ENCODE measurements around the gene MTCL3.

MTCL3 gene

DNA sequence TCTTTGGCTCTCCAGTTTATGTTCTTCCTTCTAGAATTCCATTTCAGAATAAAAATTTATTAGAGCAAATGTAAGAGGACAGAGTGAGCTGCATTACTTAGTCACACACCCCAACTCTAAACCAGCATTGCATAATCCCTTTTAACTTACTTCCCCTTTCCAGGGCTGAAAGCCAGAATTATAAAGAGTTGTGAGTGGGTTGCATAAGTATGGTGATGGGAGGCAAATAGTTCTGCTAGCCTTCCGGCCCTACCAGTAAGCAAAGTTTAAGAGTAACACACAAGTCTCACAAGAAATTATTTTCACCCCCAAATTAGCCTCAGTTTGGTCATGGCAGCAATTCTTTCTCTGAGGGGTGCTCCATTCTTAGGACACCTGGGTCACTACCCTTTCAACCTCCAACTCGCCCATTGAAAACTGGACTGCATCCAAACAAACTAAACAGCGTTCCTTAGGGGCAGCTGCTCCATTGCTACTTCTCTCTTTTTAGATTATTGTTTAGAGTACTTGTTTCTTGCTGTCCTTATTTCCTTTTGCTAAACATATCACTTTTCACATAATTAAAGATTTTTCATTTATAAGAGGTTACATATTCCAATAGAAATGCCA lies 61.6 kb downstream of the MTCL3 start:
- H3K4me2 ChIP-seq: peak overlapping the region in 10 of 11 experiments; percentile 20 to 84 (median 64); a peak in 19 of 22 replicates
- H3K36me3 ChIP-seq: no peaks in the 10 kb centered on the region
- peaks cover 0 to 42% (median 29%) of the 10 kb centered on the region in 10 experiments; a peak in 14 of 20 replicates for H3K4me1 ChIP-seq
- peak overlapping the region in 6 of 11 experiments; percentile 6 to 73 (median 49); a peak in 11 of 22 replicates for H3K9ac ChIP-seq
- TF ChIP-seq Cebpa-rat (IDR thresholded peaks at IDR 0.05): peak in 8 of 11 experiments; percentile 40 to 96 (median 89); a peak in 13 of 22 replicates
- H4K20me1 ChIP-seq: no peaks in the 10 kb centered on the region
- no peaks in the 10 kb centered on the region for H3K9me3 ChIP-seq (replicated peaks in 1 of 11)
- peak overlapping the region in 2 of 10 experiments; percentile 18 to 39; a peak in 2 of 20 replicates for H3K4me3 ChIP-seq
- H3K27me3 ChIP-seq: no peaks in the 10 kb centered on the region
- H3K27ac ChIP-seq: peak overlapping the region in 10 of 11 experiments; percentile 24 to 90 (median 68); a peak in 19 of 22 replicates

DNA sequence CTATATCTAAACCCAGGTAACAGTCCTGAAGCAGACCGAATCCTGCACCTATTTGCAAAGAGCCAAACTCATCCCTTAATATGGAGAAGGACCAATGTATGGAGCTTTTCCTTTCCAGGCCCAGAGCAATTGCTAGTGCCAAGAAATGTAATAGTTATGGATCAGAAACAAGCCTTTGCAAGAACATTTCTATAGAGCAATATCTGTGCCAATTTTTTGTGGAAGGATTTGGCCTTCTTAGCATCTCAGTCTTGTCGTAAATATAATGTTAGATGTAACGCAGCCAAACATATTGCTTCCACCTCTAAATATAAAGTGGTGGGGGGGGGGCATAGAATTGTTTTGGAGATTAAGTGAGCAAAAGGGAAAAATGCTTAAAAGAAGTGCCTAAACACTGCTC lies 62.7 kb downstream of the MTCL3 start:
- H3K27me3 ChIP-seq: no peaks in the 10 kb centered on the region
- peak overlapping the region in 9 of 11 experiments; percentile 24 to 90 (median 69); a peak in 16 of 22 replicates for H3K27ac ChIP-seq
- H3K4me1 ChIP-seq: peaks cover 0 to 42% (median 29%) of the 10 kb centered on the region in 10 experiments; a peak in 14 of 20 replicates
- H3K36me3 ChIP-seq: no peaks in the 10 kb centered on the region
- no peak overlapping the region for H3K4me3 ChIP-seq
- H3K4me2 ChIP-seq: peak overlapping the region in 7 of 11 experiments; percentile 17 to 84 (median 72); a peak in 11 of 22 replicates
- peak overlapping the region in 3 of 11 experiments; percentile 32 to 73 (median 48); a peak in 3 of 22 replicates for H3K9ac ChIP-seq
- TF ChIP-seq Cebpa-rat (IDR thresholded peaks at IDR 0.05): no peak
- no peaks in the 10 kb centered on the region for H3K9me3 ChIP-seq (replicated peaks in 1 of 11)
- H4K20me1 ChIP-seq: no peaks in the 10 kb centered on the region

DNA sequence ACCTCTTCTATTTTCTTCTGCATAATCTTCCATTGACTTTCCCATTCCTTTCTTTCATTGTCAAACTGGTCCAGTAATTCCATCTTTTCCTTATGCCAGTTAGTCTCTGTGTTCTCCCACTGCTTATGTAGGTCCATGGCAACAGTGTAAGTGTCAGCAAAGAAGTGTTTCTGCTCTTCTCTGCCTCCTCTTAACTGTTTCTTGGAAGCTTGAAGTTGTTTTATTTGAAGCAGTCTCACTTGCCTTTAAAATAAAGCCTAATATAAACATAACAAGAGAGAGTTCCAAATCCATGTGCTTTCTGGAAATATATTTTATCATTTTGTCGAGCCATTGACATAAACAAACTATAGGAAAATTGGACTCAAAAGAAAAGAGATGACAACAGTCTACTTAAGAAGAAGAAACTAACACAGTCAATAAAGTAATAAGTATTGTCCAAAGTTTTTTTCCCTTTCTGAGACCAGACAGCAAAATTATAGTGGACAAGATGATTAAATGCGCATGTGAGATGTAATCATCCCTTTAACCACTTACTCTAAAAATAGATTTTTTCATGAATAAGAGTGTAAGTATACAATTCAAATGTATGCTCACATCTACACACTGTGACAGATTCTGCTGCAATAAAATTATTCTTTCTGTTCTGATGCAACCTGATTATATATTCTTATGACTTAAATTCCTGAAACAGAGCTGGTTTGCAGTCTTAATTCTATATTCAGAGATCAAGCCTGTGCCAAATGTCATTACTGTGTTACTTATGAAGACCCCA lies 65.1 kb downstream of the MTCL3 start:
- H3K9me3 ChIP-seq (replicated peaks in 1 of 11): no peaks in the 10 kb centered on the region
- no peak overlapping the region for H3K9ac ChIP-seq
- H4K20me1 ChIP-seq: no peaks in the 10 kb centered on the region
- H3K36me3 ChIP-seq: no peaks in the 10 kb centered on the region
- H3K27me3 ChIP-seq: no peaks in the 10 kb centered on the region
- H3K4me3 ChIP-seq: no peak overlapping the region
- TF ChIP-seq Cebpa-rat (IDR thresholded peaks at IDR 0.05): no peak
- H3K4me2 ChIP-seq: no peak overlapping the region
- H3K4me1 ChIP-seq: peaks cover 0 to 36% (median 27%) of the 10 kb centered on the region in 10 experiments; a peak in 14 of 20 replicates
- no peak overlapping the region for H3K27ac ChIP-seq

DNA sequence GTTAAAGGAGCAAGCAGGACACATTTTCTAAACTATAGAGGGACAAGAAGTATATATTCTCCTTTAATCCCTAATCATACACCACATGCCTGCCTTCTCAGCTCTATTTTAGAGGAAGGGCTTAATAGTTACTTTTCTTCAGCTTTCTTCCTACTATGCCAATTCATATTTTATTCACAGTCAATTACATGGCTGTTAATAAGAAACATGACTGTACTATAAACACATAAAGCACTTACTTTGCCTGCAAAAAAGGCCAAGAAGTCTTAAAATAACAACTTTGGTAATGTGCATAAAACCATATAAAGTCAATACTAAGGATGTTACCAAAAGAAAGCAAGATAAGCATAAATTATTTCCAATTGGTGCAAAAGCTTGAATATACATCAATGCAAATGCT lies 66.3 kb downstream of the MTCL3 start:
- Histone ChIP-seq H3K4me2 (no peak overlapping the region), H4K20me1 (no peaks in the 10 kb centered on the region), H3K36me3 (no peaks in the 10 kb centered on the region), H3K27ac (no peak overlapping the region), H3K9me3 (replicated peaks in 1 of 11) (no peaks in the 10 kb centered on the region), H3K4me1 (peaks cover 0 to 24% (median 15%) of the 10 kb centered on the region in 10 experiments; a peak in 14 of 20 replicates), H3K9ac (no peak overlapping the region), H3K27me3 (no peaks in the 10 kb centered on the region), H3K4me3 (no peak overlapping the region)
- TF ChIP-seq Cebpa-rat (IDR thresholded peaks at IDR 0.05): no peak

DNA sequence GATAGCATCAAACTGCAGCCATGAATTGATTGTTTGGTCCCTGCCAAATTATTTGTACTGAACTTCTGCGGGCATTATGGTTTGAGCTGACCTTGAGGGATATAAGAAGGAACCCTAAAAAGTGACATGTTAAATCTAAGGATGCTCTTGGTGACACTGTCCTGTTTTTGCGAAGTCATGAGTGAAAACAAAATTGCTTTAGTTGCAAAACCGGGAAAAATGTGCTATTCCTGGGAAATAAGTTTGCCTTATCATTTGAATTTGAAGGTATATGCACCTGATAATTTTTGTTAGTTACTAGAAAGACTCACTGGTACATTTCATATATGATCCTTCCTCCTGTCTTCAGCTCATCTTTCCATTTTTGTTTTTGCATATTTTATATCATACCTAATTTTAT lies 67.7 kb downstream of the MTCL3 start:
- Histone ChIP-seq H3K9ac (no peak overlapping the region), H3K27me3 (no peaks in the 10 kb centered on the region), H4K20me1 (no peaks in the 10 kb centered on the region), H3K4me2 (no peak overlapping the region), H3K27ac (no peak overlapping the region), H3K4me3 (no peak overlapping the region), H3K9me3 (replicated peaks in 1 of 11) (no peaks in the 10 kb centered on the region), H3K4me1 (peaks cover 0 to 9% (median 2%) of the 10 kb centered on the region in 10 experiments; a peak in 13 of 20 replicates), H3K36me3 (no peaks in the 10 kb centered on the region)
- TF ChIP-seq Cebpa-rat (IDR thresholded peaks at IDR 0.05): no peak

DNA sequence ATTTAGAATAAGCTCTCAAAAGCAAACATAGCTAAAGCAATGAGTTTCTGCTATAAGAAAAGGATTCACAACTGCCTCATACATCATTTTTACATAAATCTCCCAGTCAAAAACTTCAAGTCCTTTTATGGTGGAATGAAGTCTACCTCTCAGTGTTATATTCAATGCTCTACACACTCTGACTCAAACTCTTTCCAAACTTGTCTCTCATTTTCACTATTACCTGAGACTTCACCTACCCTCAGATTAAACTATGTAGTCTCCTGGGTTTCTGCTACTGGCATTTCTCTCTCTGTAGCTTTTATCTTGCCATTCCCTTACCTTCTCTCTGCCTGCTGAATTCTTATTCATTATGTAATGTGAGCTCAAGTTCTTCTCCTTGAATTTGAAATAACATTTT lies 71.4 kb downstream of the MTCL3 start:
- Histone ChIP-seq H3K9me3 (replicated peaks in 1 of 11) (no peaks in the 10 kb centered on the region), H3K4me1 (no peaks in the 10 kb centered on the region), H3K27me3 (no peaks in the 10 kb centered on the region), H4K20me1 (no peaks in the 10 kb centered on the region), H3K4me3 (no peak overlapping the region), H3K9ac (no peak overlapping the region), H3K27ac (no peak overlapping the region), H3K4me2 (no peak overlapping the region), H3K36me3 (no peaks in the 10 kb centered on the region)
- no peak for TF ChIP-seq Cebpa-rat (IDR thresholded peaks at IDR 0.05)

DNA sequence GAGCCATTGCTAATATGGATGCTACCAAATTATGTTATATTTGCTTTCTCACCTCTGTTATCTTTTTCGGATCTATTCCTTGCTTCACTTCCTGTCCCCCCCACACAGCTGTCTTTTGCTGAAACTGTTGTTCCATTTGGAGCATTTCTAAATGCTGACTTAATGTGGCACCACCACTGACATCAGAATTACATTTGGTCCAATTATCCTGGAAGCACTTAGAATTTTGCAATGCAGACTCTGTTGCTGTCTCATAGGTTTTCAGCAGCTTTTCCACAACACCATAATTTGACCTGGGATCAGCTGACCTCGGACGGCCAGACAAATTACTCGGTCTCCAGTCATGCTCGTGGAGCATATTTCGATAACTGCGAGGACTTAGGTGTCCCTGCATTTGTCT lies 72.8 kb downstream of the MTCL3 start:
- Histone ChIP-seq H3K9me3 (replicated peaks in 1 of 11) (no peaks in the 10 kb centered on the region), H3K4me2 (no peak overlapping the region), H3K27me3 (no peaks in the 10 kb centered on the region), H3K4me1 (no peaks in the 10 kb centered on the region), H4K20me1 (no peaks in the 10 kb centered on the region), H3K36me3 (no peaks in the 10 kb centered on the region), H3K4me3 (no peak overlapping the region), H3K9ac (no peak overlapping the region), H3K27ac (no peak overlapping the region)
- no peak for TF ChIP-seq Cebpa-rat (IDR thresholded peaks at IDR 0.05)

DNA sequence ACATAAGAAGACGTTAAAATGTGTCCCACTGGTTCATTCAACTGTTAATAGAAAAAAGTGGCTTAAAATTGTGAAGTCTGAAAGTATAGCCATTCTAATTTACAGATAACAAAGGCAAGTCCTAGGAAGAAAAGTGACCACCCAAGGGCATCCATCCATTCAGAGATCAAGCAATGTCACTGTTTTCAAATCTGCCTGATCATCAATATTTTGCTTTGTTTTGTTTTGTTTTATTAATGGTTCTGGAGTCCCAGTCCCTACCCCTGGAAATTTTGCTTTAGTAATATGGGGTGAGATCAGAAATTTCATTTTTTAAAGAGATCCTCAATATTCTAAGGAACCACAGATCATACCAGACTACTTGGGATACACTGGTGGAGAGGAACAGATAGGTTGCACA lies 77.3 kb downstream of the MTCL3 start:
- Histone ChIP-seq H3K36me3 (no peaks in the 10 kb centered on the region), H3K4me3 (no peak overlapping the region), H3K9ac (no peak overlapping the region), H3K27me3 (no peaks in the 10 kb centered on the region), H3K27ac (no peak overlapping the region), H3K4me1 (no peaks in the 10 kb centered on the region), H3K4me2 (no peak overlapping the region), H3K9me3 (replicated peaks in 1 of 11) (no peaks in the 10 kb centered on the region), H4K20me1 (no peaks in the 10 kb centered on the region)
- TF ChIP-seq Cebpa-rat (IDR thresholded peaks at IDR 0.05): no peak

DNA sequence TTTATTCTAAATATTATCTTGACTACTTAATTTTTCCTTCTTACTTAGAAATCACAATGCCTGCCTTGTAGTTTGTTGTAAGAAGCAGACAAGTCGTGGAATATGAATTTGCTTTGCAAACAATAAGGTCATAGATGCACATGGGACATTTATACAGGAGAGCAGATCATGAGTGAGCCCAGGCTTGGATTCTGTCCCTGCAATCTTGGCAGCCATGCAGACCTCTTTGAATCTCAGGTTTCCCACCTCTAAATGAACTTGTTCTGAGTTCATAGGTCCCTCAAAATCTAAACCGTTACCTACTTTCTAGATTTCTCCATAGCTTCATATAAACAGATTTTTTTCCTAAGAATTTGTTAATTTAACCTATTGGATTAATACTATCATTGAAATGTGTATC lies 79.4 kb downstream of the MTCL3 start:
- Histone ChIP-seq H3K9me3 (replicated peaks in 1 of 11) (no peaks in the 10 kb centered on the region), H3K4me1 (no peaks in the 10 kb centered on the region), H3K27me3 (no peaks in the 10 kb centered on the region), H3K9ac (no peak overlapping the region), H4K20me1 (no peaks in the 10 kb centered on the region), H3K4me2 (no peak overlapping the region), H3K36me3 (no peaks in the 10 kb centered on the region), H3K27ac (no peak overlapping the region), H3K4me3 (no peak overlapping the region)
- TF ChIP-seq Cebpa-rat (IDR thresholded peaks at IDR 0.05): no peak
